Head of caudate nucleus (tissue), 42 donors: ENCODE data around the gene PLSCR4.
A peak's percentile ranks its signal among the peaks of the same experiment; 100 is the strongest.
"Not testable (repeated sequence)": the region's sequence is repeated elsewhere in the genome, so short reads cannot be mapped to it uniquely, and the experiment has no call there.

Experiments
- DNase-seq, 42 donors: peaks; one replicate each; pipeline versions ENCODE4 v3.0.0 to v3.0.0-alpha.2; 2020 to 2021; ENCODE audit warnings: mixed read lengths in 7 of 42
- intact Hi-C: fragments of 100-400 bp; cut with DNase I; formaldehyde crosslinking; loops from one replicate; pipeline ENCODE4 v1.15.0; 2022

The PLSCR4 gene, protein sequence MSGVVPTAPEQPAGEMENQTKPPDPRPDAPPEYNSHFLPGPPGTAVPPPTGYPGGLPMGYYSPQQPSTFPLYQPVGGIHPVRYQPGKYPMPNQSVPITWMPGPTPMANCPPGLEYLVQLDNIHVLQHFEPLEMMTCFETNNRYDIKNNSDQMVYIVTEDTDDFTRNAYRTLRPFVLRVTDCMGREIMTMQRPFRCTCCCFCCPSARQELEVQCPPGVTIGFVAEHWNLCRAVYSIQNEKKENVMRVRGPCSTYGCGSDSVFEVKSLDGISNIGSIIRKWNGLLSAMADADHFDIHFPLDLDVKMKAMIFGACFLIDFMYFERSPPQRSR

DNA sequence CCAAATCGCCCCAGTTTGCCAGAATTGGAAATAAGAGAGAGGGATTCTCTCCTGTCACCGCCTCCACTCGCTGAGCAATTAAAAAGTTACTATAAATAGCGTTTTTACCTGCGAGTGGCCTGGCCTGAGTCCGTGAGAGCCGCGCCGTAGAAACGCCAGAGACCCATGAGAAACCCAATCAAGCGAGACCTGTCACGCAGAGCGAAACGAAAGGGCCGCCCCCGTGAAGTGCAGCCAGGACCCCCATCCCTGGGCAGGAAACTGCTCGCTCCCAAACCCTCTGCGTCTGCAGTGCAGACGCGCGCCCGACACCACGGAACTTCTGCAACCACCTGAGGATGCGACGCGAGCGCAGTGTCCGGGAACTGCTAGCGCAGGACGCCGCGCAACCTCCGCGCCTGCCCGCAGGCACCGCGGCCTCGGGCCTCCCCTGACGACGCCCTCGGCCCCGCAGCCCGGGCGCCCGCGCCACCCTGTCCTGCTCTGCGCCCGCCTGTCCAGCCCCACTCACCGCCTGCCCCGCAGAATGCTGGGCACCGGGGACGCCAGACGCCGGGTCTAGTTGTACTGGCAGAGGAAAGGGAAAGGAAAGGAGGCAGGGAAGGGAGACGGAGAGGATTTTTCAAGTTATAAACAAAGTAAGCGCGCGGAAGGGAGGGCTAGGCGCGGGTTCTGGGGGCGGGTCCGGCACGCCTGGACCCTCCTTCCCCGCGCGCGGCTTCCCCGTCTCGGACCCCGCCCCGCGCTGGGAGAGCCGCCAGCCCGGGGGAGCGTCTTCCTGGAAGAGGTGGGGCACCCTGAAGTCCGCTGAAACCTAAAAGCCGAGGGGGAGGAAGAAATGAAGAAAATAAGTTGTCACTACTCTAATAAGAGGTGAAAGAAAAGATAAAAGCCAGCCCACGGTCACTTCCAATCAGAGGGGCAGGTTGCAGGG is at the start of gene PLSCR4:
Gene PLSCR4, minus strand, starts transcription at position 657 of the 934 bp plus-strand sequence. CDS start 29,034 bp downstream, outside the sequence.
- intact Hi-C loops, result no loop called here
- peak in 34 of 42 donors; percentile 4 to 65 (median 30) for DNase-seq

DNA sequence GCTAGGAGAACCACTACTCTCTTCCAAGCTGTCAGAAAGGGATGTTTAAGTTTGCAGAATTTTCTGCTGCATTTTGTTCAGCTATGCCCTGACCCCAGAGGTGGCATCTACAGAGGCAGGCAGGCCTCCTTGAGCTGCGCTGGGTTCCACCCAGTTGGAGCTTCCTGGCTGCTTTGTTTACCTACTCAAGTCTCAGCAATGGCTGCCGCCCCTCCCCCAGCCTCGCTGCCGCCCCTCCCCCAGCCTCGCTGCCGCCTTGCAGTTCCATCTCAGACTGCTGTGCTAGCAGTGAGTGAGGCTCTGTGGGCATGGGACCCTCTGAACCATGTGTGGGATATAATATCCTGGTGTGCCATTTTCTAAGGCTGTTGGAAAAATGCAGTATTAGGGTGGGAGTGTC is 42.5 kb upstream of the PLSCR4 start:
- DNase-seq, intact Hi-C loops: not testable (repeated sequence)

DNA sequence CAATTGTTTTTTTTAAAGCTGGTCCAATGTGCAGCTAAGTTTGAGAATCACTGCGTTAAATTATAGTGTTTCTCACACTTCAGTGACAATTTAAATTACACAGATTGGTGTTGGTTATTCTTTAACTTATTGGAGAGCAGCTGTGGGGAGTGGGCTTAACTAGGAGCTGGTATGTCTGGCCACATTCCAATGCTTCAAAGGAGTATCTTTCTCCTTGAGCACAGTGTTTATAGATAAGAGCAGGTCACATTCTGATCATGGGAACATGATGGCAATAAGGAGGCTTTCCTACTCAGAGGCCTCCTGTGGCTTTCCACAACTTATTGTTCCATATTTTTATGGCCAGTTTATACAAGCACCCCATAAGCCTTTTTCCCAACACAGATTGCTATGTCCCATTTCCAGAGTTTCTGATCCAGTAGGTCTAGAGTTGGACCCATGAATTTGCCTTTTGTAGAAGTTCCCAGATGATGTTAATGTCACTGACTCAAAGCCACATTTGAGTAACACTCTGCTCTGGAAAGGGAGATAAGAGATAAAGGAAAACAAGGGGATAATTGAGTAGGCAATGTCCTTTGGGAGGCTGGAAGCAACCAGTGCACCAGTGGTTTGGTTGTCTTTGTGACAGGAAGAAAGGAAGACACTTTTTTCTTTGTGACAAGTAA is 33.0 kb upstream of the PLSCR4 start:
- DNase-seq, result no peak
- intact Hi-C loops, result no loop called here

DNA sequence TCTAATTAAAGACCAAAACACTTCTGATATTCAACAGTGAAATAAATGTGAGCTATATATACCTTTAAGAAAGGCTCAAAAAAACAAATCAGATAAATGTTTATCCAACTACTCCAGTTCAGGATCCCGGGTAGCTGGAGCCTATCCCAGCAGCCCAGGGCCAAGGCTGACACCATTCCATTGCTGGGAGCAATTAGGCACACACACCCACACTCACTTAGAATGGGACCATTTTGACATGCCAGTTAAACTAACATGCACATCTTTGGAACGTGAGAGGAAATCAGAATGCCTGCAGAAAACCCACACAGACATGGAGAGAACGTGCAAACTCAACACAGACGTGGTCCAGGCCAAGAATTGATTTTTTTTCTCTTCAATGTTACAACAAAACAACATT is 30.0 kb upstream of the PLSCR4 start:
- peak in 2 of 42 donors; percentile 6 to 10 for DNase-seq
- intact Hi-C loops, result no loop called here

DNA sequence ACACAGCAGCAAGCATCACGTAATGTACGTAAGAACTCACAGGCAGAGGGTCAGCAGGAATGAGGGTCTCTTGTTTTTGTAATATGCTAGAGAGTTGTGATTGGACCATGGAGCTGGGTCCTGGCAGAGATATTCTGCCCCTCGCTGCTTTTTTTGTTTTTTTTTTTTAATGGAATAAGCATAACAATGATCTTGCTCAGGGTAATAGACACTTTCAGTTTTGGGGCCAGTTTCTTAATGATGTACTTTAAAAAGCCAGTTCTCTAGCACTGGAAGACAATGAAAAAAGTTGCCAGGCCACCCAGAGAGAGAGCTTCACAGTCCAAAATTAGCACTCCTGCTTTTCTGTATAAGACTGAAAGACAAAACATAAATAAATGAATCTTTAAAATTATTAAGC is 29.0 kb upstream of the PLSCR4 start:
- intact Hi-C loops, result no loop called here
- no peak for DNase-seq

DNA sequence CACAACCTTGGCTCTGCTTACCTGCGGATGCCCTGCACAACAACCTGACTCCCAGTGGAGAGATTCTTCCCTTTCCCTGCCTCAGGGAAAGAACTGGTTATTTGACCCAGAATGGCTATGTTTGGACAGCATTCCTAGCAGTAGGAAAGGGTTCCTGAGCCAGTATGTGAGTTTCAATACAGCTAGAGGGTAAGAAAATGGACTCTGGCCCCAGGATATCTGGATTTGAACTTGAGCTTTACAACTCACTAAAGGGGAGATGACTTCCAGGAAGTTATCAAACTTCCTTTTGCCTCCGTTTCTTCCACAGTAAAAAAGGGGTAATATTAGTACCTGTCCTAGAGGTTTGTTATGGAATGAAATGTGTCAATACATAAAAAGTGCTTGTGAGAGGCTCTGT is 28.1 kb upstream of the PLSCR4 start:
- intact Hi-C loops, result no loop called here
- DNase-seq, result no peak

DNA sequence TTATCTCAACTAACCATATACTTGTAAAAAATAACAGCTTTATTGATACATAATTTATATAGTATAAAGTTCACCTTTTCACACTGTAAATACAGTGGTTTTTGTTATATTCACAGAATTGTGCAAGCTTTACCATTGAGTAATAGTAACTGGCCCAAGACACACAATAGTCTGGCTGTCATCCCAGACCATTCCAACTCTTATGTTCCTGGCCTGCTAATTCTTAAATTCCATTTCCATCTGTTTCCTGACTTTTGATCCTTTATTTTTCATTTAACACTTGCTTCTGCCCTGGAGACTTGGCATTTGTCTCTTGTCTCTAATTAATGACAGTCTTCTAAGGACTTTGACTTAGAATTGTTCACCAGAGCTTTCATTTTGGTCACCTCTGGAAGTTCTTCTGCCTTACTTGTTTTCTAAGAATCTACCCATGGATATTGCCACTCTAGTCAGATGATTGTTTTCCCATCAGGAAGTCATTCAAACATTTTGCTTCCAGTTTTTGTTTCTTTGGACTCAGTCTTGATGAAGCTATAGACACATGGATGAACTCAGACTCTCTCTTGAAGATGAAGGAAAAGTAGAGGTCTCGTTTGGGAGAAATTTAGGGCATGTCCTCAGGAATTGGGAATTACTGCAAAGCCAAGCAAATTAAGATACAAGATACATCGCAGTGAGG is 27.2 kb upstream of the PLSCR4 start:
- DNase-seq, result no peak
- intact Hi-C loops, result no loop called here

DNA sequence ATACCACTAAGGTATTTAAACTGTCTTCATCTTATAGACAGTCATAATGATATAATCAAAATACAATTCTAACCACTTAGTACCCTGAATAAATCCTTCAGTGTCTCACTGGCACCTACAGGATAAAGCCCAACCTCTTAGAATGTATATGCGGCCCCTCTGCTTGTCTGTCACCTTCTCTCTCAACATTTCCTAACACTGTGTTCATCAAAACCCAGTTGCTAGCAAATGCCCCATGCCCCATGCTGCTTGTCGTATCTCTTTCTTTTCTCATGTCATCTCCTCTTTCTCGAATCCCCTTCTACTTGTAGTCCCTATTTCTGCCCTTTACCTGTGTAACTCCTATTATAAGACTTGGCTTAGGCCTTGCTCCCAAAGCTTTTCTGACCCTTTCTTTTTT is 24.6 kb upstream of the PLSCR4 start:
- intact Hi-C loops, result no loop called here
- no peak for DNase-seq

DNA sequence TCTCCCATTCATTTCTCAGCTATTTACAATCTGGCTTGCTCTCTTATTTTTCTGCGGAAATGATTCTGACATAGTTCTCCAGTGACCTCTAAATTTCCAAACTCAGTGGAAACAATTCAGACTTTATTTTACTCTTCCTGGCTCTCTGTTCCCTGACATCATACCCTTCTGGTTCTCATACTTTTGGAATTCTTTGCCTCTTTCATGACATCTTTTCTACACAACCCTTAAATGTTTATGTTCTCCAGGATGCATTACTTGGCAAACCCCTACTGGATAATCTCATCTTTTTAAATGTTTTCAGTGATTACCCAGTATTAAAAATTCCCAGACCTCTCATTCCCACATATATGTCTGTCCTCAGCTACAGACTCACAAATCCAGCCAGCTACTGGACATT is 23.9 kb upstream of the PLSCR4 start:
- intact Hi-C loops, result no loop called here
- DNase-seq, result no peak

DNA sequence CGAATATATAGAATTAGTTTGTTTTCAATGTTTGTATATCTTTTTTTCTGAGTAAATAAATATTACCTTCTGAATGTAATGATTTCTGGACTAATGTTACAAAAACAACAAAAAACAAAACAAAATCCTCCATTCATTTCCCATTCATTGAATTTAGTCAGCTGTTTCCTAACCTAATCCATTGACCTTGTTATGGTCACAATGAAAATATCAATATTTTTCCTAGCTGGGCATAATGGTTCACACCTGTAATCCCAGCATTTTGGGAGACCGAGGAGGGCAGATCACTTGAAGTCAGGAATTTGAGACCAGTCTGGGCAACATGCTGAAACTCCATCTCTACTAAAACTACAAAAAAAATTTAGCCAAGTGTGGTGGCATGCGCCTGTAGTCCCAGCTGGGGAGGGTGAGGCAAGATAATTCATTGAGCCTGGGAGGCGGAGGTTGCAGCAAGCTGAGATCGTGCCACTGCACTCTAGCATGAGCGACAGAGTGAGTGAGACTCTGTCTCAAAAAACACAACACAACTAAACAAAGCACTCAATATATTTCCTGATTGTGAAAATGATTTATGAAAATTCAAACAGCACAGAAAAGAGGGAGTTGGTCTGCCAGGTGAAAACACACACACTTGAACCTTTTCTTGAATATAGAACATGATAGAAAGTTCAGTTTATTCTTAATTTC is 23.0 kb upstream of the PLSCR4 start:
- intact Hi-C loops, result no loop called here
- DNase-seq, result no peak

DNA sequence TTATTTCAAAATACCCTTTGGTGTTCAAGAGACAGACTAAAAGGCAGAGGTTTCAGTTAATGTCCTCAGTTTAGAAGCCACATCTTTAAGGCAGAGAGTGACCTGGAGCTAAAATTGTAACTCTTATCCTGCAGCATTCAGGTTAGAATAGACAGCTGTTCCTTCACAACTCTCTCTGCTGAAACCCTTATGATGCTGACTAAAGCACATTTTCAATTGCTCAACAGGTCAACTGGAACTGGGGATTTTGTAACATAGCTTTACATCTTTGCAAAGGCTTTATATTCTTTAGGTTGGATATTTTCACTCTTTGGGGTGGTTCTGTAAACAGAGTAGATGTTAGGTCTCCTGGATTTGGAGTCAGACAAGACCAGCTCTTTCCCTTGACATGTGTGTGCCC is 20.3 kb upstream of the PLSCR4 start:
- intact Hi-C loops, result no loop called here
- DNase-seq, result no peak

DNA sequence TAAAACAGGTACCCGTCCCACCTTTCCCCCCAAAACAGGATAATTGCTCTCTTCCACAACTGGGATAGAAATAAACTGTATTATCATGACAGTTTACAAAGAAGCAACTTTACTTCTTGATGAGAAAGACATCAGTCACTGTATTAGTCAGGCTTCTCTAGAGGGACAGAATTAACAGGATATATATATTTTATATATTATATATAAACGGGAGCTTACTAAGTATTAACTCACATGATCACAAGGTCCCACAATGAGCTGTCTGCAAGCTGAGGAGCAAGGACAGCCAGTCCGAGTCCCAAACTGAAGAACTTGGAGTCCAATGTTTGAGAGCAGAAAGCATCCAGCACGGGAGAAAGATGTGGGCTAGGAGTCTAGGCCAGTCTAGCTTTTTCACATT is 18.4 kb upstream of the PLSCR4 start:
- intact Hi-C loops, result no loop called here

DNA sequence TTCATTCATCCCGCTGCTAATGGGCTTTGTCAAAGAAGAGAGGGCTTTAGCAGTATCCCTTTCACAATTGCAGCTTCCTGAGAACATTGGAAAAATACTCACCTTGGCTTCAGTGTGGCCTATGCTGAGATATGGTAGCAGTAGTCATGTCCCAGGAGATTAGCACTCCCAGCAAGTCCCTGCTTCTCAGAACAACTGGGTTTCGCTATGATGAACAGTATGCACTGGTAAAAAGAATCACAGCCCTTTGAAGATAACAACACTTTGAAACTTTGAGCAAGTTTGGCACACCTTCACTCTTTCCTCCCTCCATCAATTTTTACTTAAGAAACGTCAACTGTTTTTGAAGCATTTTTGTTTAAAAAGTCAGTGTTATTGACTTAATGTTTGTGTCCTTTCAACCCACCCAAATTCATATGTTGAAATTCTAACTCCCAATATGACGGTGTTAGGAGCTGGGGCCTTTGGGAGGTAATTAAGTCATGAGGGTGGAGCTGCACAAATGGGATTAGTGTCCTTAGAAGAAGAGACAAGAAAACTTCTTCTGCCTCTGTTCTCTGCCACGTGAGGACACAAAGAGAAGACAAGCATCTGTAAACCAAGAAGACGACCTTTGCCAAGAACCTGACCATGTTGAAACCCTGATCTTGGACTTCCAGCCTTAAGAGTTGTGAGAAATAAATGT is 17.8 kb upstream of the PLSCR4 start:
- intact Hi-C loops, result no loop called here
- no peak for DNase-seq

More for the DNA sequence above, 18.4 kb upstream of the PLSCR4 start:
- no peak for DNase-seq

DNA sequence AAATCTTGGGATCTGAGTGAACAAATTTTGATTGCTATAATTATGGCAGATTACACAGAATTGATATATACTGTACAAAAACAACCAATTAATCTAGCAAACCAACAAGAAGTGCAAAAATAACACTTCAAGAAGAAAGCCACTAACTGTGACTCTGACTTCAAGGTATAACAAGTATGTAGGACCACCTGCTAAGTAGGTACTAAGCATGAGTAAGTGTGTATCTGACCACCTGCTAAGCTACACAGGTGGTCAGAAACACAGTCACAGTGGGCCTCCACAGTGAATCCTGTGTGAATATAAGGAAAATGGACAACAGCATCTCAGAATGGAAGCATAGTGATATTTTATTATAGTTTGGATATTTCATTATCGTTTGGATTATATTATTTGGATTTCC is 14.8 kb upstream of the PLSCR4 start:
- no peak for DNase-seq
- intact Hi-C loops, result no loop called here

DNA sequence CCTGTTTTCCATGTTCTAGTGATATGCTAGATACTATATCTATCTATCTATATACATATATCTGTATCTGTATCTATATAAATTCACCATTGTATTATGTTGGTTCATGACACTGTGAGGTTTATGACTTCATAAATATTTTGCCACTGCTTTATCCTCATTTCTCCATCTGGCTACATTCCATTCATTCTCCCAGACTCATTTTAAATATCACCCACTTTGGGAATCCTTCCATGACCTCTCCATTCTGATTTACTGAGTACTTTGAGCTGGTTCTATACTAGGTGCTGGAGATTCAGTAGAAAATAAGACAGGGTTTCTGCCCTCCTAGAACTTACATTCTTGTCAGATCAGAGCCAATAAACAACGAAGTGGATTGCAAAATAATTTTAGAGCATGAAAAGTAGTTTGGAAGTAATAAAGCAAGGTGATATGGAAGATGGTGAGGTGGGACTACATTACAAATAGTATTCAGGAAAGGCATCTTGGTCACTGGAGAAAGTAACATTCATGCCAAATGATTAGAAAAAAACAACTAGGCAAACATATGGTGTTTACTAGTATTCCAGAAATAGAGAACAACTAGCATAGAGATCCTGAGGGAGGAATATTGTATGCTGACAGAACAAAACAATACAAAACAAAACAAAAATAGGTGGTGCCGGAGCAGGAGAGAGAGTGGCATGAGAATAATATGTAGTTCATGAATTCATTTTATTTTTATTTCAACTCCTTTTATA is 11.6 kb upstream of the PLSCR4 start:
- DNase-seq, result no peak
- intact Hi-C loops, result no loop called here

DNA sequence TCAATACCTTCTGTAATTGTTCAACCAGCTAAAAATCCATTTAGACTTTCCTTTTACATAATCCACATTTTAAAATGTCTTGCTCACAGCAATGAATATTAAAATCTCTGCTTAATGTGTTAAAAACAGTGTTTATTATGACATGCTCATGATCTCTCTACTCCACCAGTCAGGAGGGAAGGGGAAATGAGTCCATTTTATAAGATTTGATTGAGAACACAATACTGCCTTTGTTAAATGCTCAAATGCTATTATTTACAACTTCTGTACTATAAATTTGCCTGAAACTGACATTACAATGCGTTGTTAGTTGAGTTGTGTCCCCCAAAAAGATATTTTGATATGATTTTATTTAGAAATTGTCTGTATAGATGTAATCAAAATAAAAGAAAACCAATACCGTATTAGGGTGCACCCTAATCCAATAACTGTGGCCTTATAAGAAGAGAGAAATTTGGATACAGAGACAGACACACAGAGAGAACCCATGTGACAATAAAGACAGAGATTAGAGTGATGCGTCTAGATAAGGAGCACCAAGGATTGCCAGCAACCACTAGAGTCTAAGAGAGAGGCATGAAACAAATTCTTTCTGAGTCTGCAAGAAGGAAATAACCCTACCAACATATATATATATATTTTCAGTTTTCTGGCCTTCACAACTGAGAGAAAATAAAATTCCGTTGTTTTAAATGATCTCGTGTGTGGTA is 9.1 kb upstream of the PLSCR4 start:
- intact Hi-C loops, result no loop called here
- no peak for DNase-seq
